Measurements from ENCODE around the gene MAT2B. TPM values are rescaled to one million over a fixed set of nuclear protein-coding genes. Genes with fewer than 3 reads are reported as not detected.
A peak's percentile ranks its signal among the peaks of the same experiment; 100 is the strongest.

The MAT2B gene
- 234 TPM for polyA plus RNA-seq

- H3K36me3 Mint-ChIP-seq: peaks cover 1% of the 10 kb centered on the region
- H3K4me3 Mint-ChIP-seq: peak within 1 kb of the TSS; percentile 94 to 99 (median 97)
- peaks cover 38 to 46% (median 45%) of the 10 kb centered on the region in 3 donors for H3K4me1 Mint-ChIP-seq
- H3K27ac Mint-ChIP-seq: peak within 1 kb of the TSS; percentile 98 to 100 (median 98)
- no peaks in the 10 kb centered on the region for H3K27me3 Mint-ChIP-seq
- H3K9me3 Mint-ChIP-seq: no peaks in the 10 kb centered on the region
These were observed at the start of gene MAT2B for GRCh38 chr5:163505368-163506094. Gene MAT2B, plus strand, starts transcription at chr5:163505619. Its CDS starts 68 bp downstream, at chr5:163505687.

DNA sequence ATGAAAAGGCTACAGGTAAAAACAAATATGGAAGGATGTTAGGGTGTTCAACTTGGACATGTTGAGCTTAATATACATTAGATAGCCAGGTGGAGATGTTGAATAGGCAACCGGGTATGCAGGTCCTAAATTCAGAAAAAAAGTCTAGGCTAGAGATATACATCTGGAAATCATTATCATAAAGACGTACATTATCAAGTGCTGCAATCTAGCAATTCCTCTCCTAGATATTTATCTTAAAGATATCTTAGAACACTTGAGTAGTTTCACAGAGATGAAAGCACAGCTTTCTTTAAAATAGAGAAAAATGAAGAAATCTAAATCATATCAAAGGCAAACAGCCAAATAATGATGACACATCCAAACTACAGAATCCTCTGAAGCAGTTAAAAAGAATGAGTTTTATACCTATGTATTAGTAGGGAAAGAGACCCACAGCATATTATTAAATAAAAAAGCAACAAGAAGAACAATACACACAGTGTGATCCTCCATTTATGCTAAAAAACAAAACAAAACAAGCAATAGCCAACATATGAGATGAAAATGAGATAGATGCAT lies 49.3 kb upstream of the MAT2B start:
- H3K4me3 Mint-ChIP-seq: peak overlapping the region in 1 of 4 donors; percentile 7
- H3K4me1 Mint-ChIP-seq: peaks cover 8 to 18% (median 17%) of the 10 kb centered on the region in 3 donors
- peak overlapping the region in 1 of 3 donors; percentile 22 for H3K27ac Mint-ChIP-seq
- no peaks in the 10 kb centered on the region for H3K27me3 Mint-ChIP-seq
- H3K36me3 Mint-ChIP-seq: peaks cover 5% of the 10 kb centered on the region
- peaks cover 0 to 1% (median 0%) of the 10 kb centered on the region in 3 donors for H3K9me3 Mint-ChIP-seq

GRCh38 chr5:163456840-163457239 lies 48.6 kb upstream of the MAT2B start:
- H3K36me3 Mint-ChIP-seq: peaks cover 5% of the 10 kb centered on the region
- peaks cover 0 to 1% (median 0%) of the 10 kb centered on the region in 3 donors for H3K9me3 Mint-ChIP-seq
- H3K27ac Mint-ChIP-seq: no peak overlapping the region
- H3K4me3 Mint-ChIP-seq: no peak overlapping the region
- H3K27me3 Mint-ChIP-seq: no peaks in the 10 kb centered on the region
- H3K4me1 Mint-ChIP-seq: peaks cover 13 to 21% (median 20%) of the 10 kb centered on the region in 3 donors

DNA sequence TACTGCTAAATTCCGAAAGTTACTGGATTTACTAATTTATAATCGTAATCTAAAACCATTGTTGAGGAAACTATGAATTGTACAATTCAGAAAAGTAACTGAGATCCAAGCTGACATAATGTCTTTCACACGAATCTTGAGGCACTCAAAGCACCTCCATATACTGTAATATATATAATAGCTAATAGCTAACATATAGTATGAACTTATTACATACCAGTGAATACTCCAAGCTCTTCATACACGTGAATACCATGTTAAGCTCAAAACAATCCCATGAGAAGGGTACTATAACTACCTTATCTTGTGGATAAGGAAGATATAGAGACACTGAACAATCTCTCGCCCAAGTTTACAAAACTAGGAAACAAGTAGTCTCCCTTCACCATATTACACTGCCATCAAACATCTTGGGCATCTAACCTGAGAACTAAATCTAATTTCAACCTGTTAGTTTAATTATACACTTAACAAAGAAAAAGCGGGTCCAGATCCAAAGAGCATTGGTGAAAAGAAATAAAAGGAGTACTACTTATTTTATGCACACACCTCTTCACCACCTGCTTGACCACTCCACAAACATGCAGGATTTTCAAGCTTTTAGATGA lies 46.5 kb upstream of the MAT2B start:
- H3K27ac Mint-ChIP-seq: peak overlapping the region; percentile 91 to 100 (median 97)
- H3K27me3 Mint-ChIP-seq: no peaks in the 10 kb centered on the region
- H3K36me3 Mint-ChIP-seq: peaks cover 5% of the 10 kb centered on the region
- peaks cover 0 to 1% (median 0%) of the 10 kb centered on the region in 3 donors for H3K9me3 Mint-ChIP-seq
- H3K4me3 Mint-ChIP-seq: peak overlapping the region; percentile 90 to 98 (median 97)
- H3K4me1 Mint-ChIP-seq: peaks cover 15 to 25% (median 20%) of the 10 kb centered on the region in 3 donors

DNA sequence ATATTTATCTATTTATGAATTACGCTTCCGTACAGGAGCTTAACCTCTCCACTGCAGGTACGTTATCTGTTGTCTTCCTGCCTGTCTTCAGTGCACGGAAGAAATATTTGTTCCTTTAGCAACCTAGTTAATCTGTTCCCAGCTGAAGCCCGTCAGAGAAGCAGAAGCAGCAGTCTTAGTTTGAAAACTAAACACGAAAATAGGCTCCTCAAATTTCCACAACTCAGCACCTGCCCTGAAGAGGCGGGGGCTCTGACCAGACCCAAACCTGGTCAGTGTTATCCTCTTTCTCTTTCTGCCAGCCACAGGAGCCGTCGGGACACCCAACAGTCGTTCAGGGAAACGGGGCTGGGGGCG lies 46.0 kb upstream of the MAT2B start:
- H3K27ac Mint-ChIP-seq: peak overlapping the region; percentile 91 to 100 (median 97)
- peak overlapping the region; percentile 90 to 98 (median 97) for H3K4me3 Mint-ChIP-seq
- peaks cover 15 to 25% (median 20%) of the 10 kb centered on the region in 3 donors for H3K4me1 Mint-ChIP-seq
- no peaks in the 10 kb centered on the region for H3K27me3 Mint-ChIP-seq
- peaks cover 0 to 1% (median 0%) of the 10 kb centered on the region in 3 donors for H3K9me3 Mint-ChIP-seq
- H3K36me3 Mint-ChIP-seq: peaks cover 5% of the 10 kb centered on the region

GRCh38 chr5:163459819-163460561 lies 45.4 kb upstream of the MAT2B start, which contains the start of gene NUDCD2:
Gene NUDCD2, minus strand, starts transcription at chr5:163460102. Its CDS starts 52 bp downstream, at chr5:163460050.
- Mint-ChIP-seq H3K27me3 (no peaks in the 10 kb centered on the region), H3K9me3 (peaks cover 0 to 1% (median 0%) of the 10 kb centered on the region in 3 donors)

DNA sequence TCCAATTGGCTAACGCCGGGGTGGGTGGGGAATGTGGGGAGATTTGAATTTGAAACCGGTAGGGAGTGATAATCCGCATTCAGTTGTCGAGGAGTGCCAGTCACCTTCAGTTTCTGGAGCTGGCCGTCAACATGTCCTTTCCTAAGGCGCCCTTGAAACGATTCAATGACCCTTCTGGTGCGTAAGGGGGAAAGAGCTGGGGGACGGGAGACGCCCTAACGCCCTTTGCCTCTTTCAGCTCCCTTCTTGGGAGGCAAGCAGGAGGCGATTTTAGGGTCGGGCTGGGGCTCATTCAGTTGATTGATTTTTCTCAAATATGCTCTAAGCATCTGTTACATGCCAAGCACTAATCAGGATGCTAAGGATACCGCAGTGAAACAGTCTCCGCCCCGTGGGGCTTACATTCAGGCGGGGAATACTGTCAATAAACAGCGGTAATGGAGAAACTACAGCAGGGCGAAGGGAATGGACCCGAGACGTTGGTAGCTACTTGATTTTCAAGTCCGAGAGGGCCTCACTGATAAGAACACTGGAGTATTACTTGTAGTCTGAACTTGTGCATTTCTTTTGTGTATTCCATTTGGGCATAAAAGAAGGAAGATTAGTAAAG lies 44.8 kb upstream of the MAT2B start, which contains the start of gene HMMR:
TSS of gene HMMR (plus strand) at position 71 of the 610 bp plus-strand sequence. CDS start at position 132, 61 bp downstream.
- H3K4me1 Mint-ChIP-seq: peaks cover 15 to 27% (median 19%) of the 10 kb centered on the region in 3 donors
- peaks cover 0 to under 1% (median 0%) of the 10 kb centered on the region in 3 donors for H3K9me3 Mint-ChIP-seq
- peak within 1 kb of the TSS; percentile 90 to 98 (median 97) for H3K4me3 Mint-ChIP-seq
- H3K27me3 Mint-ChIP-seq: no peaks in the 10 kb centered on the region
- H3K27ac Mint-ChIP-seq: peak within 1 kb of the TSS; percentile 91 to 100 (median 97)
- peaks cover 3% of the 10 kb centered on the region for H3K36me3 Mint-ChIP-seq

More at GRCh38 chr5:163459819-163460561, 45.4 kb upstream of the MAT2B start, which contains the start of gene NUDCD2:
- H3K27ac Mint-ChIP-seq: peak within 1 kb of the TSS; percentile 91 to 100 (median 97)
- H3K4me3 Mint-ChIP-seq: peak within 1 kb of the TSS; percentile 90 to 98 (median 97)
- H3K4me1 Mint-ChIP-seq: peaks cover 15 to 27% (median 20%) of the 10 kb centered on the region in 3 donors
- peaks cover 5% of the 10 kb centered on the region for H3K36me3 Mint-ChIP-seq

DNA sequence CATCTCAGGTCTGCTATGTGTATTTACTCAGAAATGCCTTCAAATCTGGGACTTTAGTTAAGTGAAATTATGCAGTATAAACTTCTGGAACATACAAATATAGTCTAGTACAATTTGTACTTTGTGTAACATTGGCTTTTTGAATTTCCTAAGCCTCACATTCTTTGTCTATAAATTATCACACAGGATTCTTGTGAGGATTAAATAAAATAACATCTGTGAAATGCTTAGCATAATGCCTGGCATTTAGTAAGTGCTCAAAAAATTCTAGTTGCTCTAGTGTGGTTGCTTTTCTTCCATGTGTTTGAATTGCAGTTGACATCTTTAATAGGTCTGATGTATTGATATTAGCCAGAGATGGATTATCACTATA lies 42.4 kb upstream of the MAT2B start:
- Mint-ChIP-seq H3K4me3 (peak overlapping the region in 1 of 4 donors; percentile 41), H3K27me3 (no peaks in the 10 kb centered on the region)

DNA sequence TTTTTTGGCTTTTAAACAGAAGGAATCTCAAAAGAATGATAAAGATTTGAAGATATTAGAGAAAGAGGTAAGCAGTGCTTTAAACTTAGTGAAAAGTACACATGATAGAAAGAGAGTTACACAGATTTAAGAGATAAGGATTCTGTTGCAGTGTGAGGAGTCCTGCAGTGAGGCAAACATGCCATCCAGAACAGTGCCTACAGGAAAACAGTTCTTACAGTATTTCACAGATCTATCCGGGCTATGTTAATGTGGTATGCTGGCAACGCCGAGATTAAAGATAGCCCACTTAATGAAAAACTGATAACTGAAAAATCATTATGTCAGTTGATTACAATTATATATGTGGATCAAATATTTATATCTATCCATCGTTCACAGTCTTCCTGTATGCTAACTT lies 37.7 kb upstream of the MAT2B start:
- Mint-ChIP-seq H3K27ac (peak overlapping the region in 1 of 3 donors; percentile 78), H3K27me3 (no peaks in the 10 kb centered on the region)

More for the DNA sequence above, 42.4 kb upstream of the MAT2B start:
- no peaks in the 10 kb centered on the region for H3K9me3 Mint-ChIP-seq
- no peaks in the 10 kb centered on the region for H3K36me3 Mint-ChIP-seq
- peak overlapping the region in 1 of 3 donors; percentile 19 for H3K27ac Mint-ChIP-seq
- peaks cover 13 to 18% (median 15%) of the 10 kb centered on the region in 3 donors for H3K4me1 Mint-ChIP-seq

GRCh38 chr5:163473635-163474243 lies 31.7 kb upstream of the MAT2B start:
- Mint-ChIP-seq H3K4me3 (no peak overlapping the region), H3K4me1 (peaks cover 0 to 3% (median 0%) of the 10 kb centered on the region in 3 donors), H3K27ac (no peak overlapping the region), H3K9me3 (no peaks in the 10 kb centered on the region), H3K36me3 (peaks cover 1% of the 10 kb centered on the region), H3K27me3 (no peaks in the 10 kb centered on the region)

More for the DNA sequence above, 37.7 kb upstream of the MAT2B start:
- H3K4me1 Mint-ChIP-seq: peaks cover 0 to 2% (median 0%) of the 10 kb centered on the region in 3 donors
- no peaks in the 10 kb centered on the region for H3K9me3 Mint-ChIP-seq
- H3K36me3 Mint-ChIP-seq: no peaks in the 10 kb centered on the region
- no peak overlapping the region for H3K4me3 Mint-ChIP-seq

DNA sequence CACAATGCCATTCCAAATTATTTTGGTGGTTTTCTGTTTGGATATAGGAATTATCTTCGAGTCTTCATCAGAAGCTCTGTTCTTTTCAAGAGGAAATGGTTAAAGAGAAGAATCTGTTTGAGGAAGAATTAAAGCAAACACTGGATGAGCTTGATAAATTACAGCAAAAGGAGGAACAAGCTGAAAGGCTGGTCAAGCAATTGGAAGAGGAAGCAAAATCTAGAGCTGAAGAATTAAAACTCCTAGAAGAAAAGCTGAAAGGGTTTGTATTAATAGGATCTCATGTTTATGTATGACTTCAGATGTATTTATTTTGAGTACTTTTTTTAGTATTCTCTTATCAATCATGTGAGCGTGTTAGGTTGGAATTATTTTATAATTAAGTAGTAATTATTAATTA lies 30.0 kb upstream of the MAT2B start:
- Mint-ChIP-seq H3K9me3 (no peaks in the 10 kb centered on the region), H3K4me1 (peaks cover 0 to 5% (median 0%) of the 10 kb centered on the region in 3 donors), H3K27me3 (no peaks in the 10 kb centered on the region), H3K36me3 (peaks cover 1% of the 10 kb centered on the region), H3K27ac (no peak overlapping the region), H3K4me3 (no peak overlapping the region)

GRCh38 chr5:163478126-163478981 lies 27.1 kb upstream of the MAT2B start:
- peaks cover 0 to 8% (median 0%) of the 10 kb centered on the region in 3 donors for H3K4me1 Mint-ChIP-seq
- no peaks in the 10 kb centered on the region for H3K27me3 Mint-ChIP-seq
- no peak overlapping the region for H3K4me3 Mint-ChIP-seq
- peak overlapping the region in 1 of 3 donors; percentile 41 for H3K27ac Mint-ChIP-seq
- H3K36me3 Mint-ChIP-seq: peaks cover 3% of the 10 kb centered on the region
- H3K9me3 Mint-ChIP-seq: no peaks in the 10 kb centered on the region

DNA sequence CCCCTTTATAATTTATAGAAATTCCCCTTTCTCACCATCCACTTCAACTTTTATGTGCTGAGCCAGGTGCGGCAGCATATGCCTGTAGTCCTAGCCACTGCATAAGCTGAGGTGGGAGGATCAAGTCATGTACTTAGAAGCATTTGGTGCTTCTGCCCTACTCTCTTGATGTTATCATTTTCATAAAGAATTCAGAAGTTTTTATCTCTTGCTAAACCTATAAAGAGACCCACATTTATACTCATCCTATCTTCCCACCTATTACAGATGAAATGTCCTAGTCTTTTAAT lies 26.5 kb upstream of the MAT2B start:
- H3K27ac Mint-ChIP-seq: no peak overlapping the region

More for the DNA sequence above, 26.5 kb upstream of the MAT2B start:
- H3K4me1 Mint-ChIP-seq: peaks cover 0 to 5% (median 0%) of the 10 kb centered on the region in 3 donors
- H3K9me3 Mint-ChIP-seq: no peaks in the 10 kb centered on the region
- H3K4me3 Mint-ChIP-seq: no peak overlapping the region
- H3K36me3 Mint-ChIP-seq: peaks cover 3% of the 10 kb centered on the region
- no peaks in the 10 kb centered on the region for H3K27me3 Mint-ChIP-seq

All from IgD-negative memory B cell (primary cell).